Kidney epithelial cell (primary cell): ENCODE results near the gene GRIN3B. TPM values are rescaled to one million over a fixed set of nuclear protein-coding genes. Genes with fewer than 3 reads are reported as not detected.

ENCODE experiments used
- DNase-seq: peaks from one replicate; pipeline ENCODE4 v3.0.0-alpha.2; 2010; ENCODE audit warnings: low read depth
- H3K27me3 ChIP-seq: 2 replicates; pipeline ENCODE4 v1.6.0; 2011; ENCODE audit warnings: low read length; ENCODE audit not compliant: control insufficient read depth, insufficient read depth
- H3K36me3 ChIP-seq: 2 replicates; pipeline ENCODE4 v1.5.1; 2011; ENCODE audit warnings: low read length; ENCODE audit not compliant: control insufficient read depth, insufficient read depth
- H3K4me3 ChIP-seq: 2 replicates; pipeline ENCODE4 v1.5.1; 2011; ENCODE audit warnings: low read depth, mild to moderate bottlenecking, control low read depth, low read length
- CTCF ChIP-seq: IDR thresholded peaks from 2 replicates; pipeline ENCODE4 v1.5.1; 2011; ENCODE audit warnings: mild to moderate bottlenecking, moderate library complexity, low read length, control low read depth, inconsistent platforms; ENCODE audit not compliant: insufficient read depth, poor library complexity, severe bottlenecking
- total RNA-seq: library from RNA; depleted of rRNA; stranded (reverse); fragments of >200 nt; gene quantifications from 2 replicates; pipeline ENCODE4 v1.2.3, GENCODE V29; 2015

GRIN3B gene
- total RNA-seq, 1 donor from 2014 or later: 0.08 TPM

- no peak for DNase-seq
- Histone ChIP-seq H3K27me3 (no peaks in the 10 kb centered on the region), H3K4me3 (peak within 1 kb of the TSS; percentile 97)
Observed at GRCh38 chr19:1025960-1026782, 26.0 kb downstream of the GRIN3B start, which contains the start of gene CNN2. Gene CNN2 (plus strand): TSS chr19:1026608. CDS start chr19:1026662, 54 bp downstream.

GRCh38 chr19:1026783-1027649 lies 26.8 kb downstream of the GRIN3B start:
- DNase-seq: no peak
- TF ChIP-seq CTCF: no peak
- Histone ChIP-seq H3K4me3 (peak overlapping the region; percentile 97), H3K36me3 (peaks cover 2% of the 10 kb centered on the region), H3K27me3 (no peaks in the 10 kb centered on the region)

More at GRCh38 chr19:1025960-1026782, 26.0 kb downstream of the GRIN3B start, which contains the start of gene CNN2:
- no peak for TF ChIP-seq CTCF
- H3K36me3 ChIP-seq: peaks cover 2% of the 10 kb centered on the region

GRCh38 chr19:1027650-1028061 lies 27.4 kb downstream of the GRIN3B start:
- H3K4me3 ChIP-seq: peak overlapping the region; percentile 97
- DNase-seq: no peak
- H3K27me3 ChIP-seq: no peaks in the 10 kb centered on the region
- H3K36me3 ChIP-seq: peaks cover 3% of the 10 kb centered on the region
- TF ChIP-seq CTCF: no peak

GRCh38 chr19:1028062-1028926 lies 28.1 kb downstream of the GRIN3B start:
- peak overlapping the region; percentile 97 for H3K4me3 ChIP-seq
- no peak for TF ChIP-seq CTCF
- H3K36me3 ChIP-seq: peaks cover 3% of the 10 kb centered on the region
- no peaks in the 10 kb centered on the region for H3K27me3 ChIP-seq
- DNase-seq: peak; percentile 66

GRCh38 chr19:1032264-1032867 lies 32.1 kb downstream of the GRIN3B start:
- DNase-seq: no peak
- Histone ChIP-seq H3K36me3 (peaks cover 6% of the 10 kb centered on the region), H3K27me3 (no peaks in the 10 kb centered on the region), H3K4me3 (no peak overlapping the region)
- no peak for TF ChIP-seq CTCF
